ENCODE measurements around the gene SOD1. TPM values are rescaled to one million over a fixed set of nuclear protein-coding genes. Genes with fewer than 3 reads are reported as not detected.
A peak's percentile ranks its signal among the peaks of the same experiment; 100 is the strongest.
"Not testable (repeated sequence)": the region's sequence is repeated elsewhere in the genome, so short reads cannot be mapped to it uniquely, and the experiment has no call there.

Gene SOD1
- total RNA-seq, 2 experiments from 2014 or later = 190 to 265 TPM

GRCh38 chr21:31663584-31664249 is 4.2 kb downstream of the SOD1 start:
- peaks cover 55% of the 10 kb centered on the region for H3K36me3 Mint-ChIP-seq
- H3K27ac Mint-ChIP-seq = peak overlapping the region; percentile 15
- CTCF ChIA-PET = no interaction called here
- no peaks in the 10 kb centered on the region for H3K9me3 Mint-ChIP-seq (ENCODE audit: low read depth)
- ATAC-seq (no peak), DNase-seq (no peak)
- no peak overlapping the region for H3K4me3 Mint-ChIP-seq
- H3K27me3 Mint-ChIP-seq = no peaks in the 10 kb centered on the region
- peaks cover 83% of the 10 kb centered on the region for H3K4me1 Mint-ChIP-seq

- H3K4me1 Mint-ChIP-seq = peaks cover 86% of the 10 kb centered on the region
- no peaks in the 10 kb centered on the region for H3K9me3 Mint-ChIP-seq (ENCODE audit: low read depth)
- no peaks in the 10 kb centered on the region for H3K27me3 Mint-ChIP-seq
- peak overlapping the region; percentile 60 for H3K27ac Mint-ChIP-seq
- ATAC-seq = peak; percentile 53
- peak; percentile 65 for DNase-seq
- CTCF ChIA-PET = no interaction called here
- peak overlapping the region; percentile 21 for H3K4me3 Mint-ChIP-seq
- peaks cover 60% of the 10 kb centered on the region for H3K36me3 Mint-ChIP-seq
Measured at GRCh38 chr21:31665397-31665796, 5.9 kb downstream of the SOD1 start.

GRCh38 chr21:31665869-31666268 is 6.4 kb downstream of the SOD1 start:
- CTCF ChIA-PET; ATAC-seq; H3K27ac Mint-ChIP-seq; DNase-seq; H3K27me3 Mint-ChIP-seq; H3K4me3 Mint-ChIP-seq; H3K9me3 Mint-ChIP-seq (ENCODE audit: low read depth): not testable (repeated sequence)
- Mint-ChIP-seq H3K4me1 (peaks cover 83% of the 10 kb centered on the region), H3K36me3 (peaks cover 63% of the 10 kb centered on the region)

GRCh38 chr21:31666445-31667010 is 7.0 kb downstream of the SOD1 start:
- Mint-ChIP-seq H3K27me3 (no peaks in the 10 kb centered on the region), H3K36me3 (peaks cover 61% of the 10 kb centered on the region), H3K9me3 (ENCODE audit: low read depth) (no peaks in the 10 kb centered on the region), H3K4me1 (peaks cover 81% of the 10 kb centered on the region), H3K4me3 (no peak overlapping the region), H3K27ac (peak overlapping the region; percentile 37)
- DNase-seq = no peak
- CTCF ChIA-PET = interaction anchor here (0.6 kb wide), 1 partner anchor 19 kb away, joined by 3 read pairs; no protein-coding TSS in a partner anchor
- ATAC-seq = no peak

GRCh38 chr21:31667132-31667531 is 7.6 kb downstream of the SOD1 start:
- DNase-seq = no peak
- no peaks in the 10 kb centered on the region for H3K9me3 Mint-ChIP-seq (ENCODE audit: low read depth)
- ATAC-seq = no peak
- peak overlapping the region; percentile 37 for H3K27ac Mint-ChIP-seq
- no peak overlapping the region for H3K4me3 Mint-ChIP-seq
- H3K27me3 Mint-ChIP-seq = no peaks in the 10 kb centered on the region
- H3K4me1 Mint-ChIP-seq = peaks cover 81% of the 10 kb centered on the region
- H3K36me3 Mint-ChIP-seq = peaks cover 56% of the 10 kb centered on the region
- CTCF ChIA-PET = interaction anchor here (0.6 kb wide), 1 partner anchor 19 kb away, joined by 3 read pairs; no protein-coding TSS in a partner anchor

GRCh38 chr21:31667639-31668038 is 8.1 kb downstream of the SOD1 start:
- CTCF ChIA-PET = no interaction called here
- Mint-ChIP-seq H3K4me1 (peaks cover 76% of the 10 kb centered on the region), H3K27me3 (no peaks in the 10 kb centered on the region), H3K9me3 (ENCODE audit: low read depth) (no peaks in the 10 kb centered on the region), H3K27ac (peak overlapping the region; percentile 24), H3K4me3 (no peak overlapping the region), H3K36me3 (peaks cover 53% of the 10 kb centered on the region)
- ATAC-seq (no peak), DNase-seq (no peak)

- ATAC-seq = peak; percentile 14
- peak overlapping the region; percentile 46 for H3K27ac Mint-ChIP-seq
- peaks cover 65% of the 10 kb centered on the region for H3K4me1 Mint-ChIP-seq
Measured at GRCh38 chr21:31668651-31669491, 9.4 kb downstream of the SOD1 start.

GRCh38 chr21:31670070-31670469 is 10.6 kb downstream of the SOD1 start:
- CTCF ChIA-PET = no interaction called here
- peaks cover 45% of the 10 kb centered on the region for H3K36me3 Mint-ChIP-seq
- DNase-seq (no peak), ATAC-seq (no peak)
- H3K9me3 Mint-ChIP-seq (ENCODE audit: low read depth) = no peaks in the 10 kb centered on the region
- H3K4me3 Mint-ChIP-seq = no peak overlapping the region
- no peaks in the 10 kb centered on the region for H3K27me3 Mint-ChIP-seq
- no peak overlapping the region for H3K27ac Mint-ChIP-seq
- peaks cover 56% of the 10 kb centered on the region for H3K4me1 Mint-ChIP-seq

More at GRCh38 chr21:31668651-31669491, 9.4 kb downstream of the SOD1 start:
- CTCF ChIA-PET = no interaction called here
- H3K27me3 Mint-ChIP-seq = no peaks in the 10 kb centered on the region
- H3K36me3 Mint-ChIP-seq = peaks cover 50% of the 10 kb centered on the region
- no peaks in the 10 kb centered on the region for H3K9me3 Mint-ChIP-seq (ENCODE audit: low read depth)
- H3K4me3 Mint-ChIP-seq = no peak overlapping the region
- DNase-seq = no peak

GRCh38 chr21:31671146-31671716 is 11.7 kb downstream of the SOD1 start:
- DNase-seq (no peak), ATAC-seq (no peak)
- Mint-ChIP-seq H3K27me3 (no peaks in the 10 kb centered on the region), H3K36me3 (peaks cover 39% of the 10 kb centered on the region), H3K27ac (peak overlapping the region; percentile 44), H3K4me3 (no peak overlapping the region), H3K9me3 (ENCODE audit: low read depth) (no peaks in the 10 kb centered on the region), H3K4me1 (peaks cover 45% of the 10 kb centered on the region)
- CTCF ChIA-PET = no interaction called here

GRCh38 chr21:31671931-31672330 is 12.4 kb downstream of the SOD1 start:
- ATAC-seq (no peak), DNase-seq (no peak)
- CTCF ChIA-PET = no interaction called here
- H3K27me3 Mint-ChIP-seq = no peaks in the 10 kb centered on the region
- no peak overlapping the region for H3K4me3 Mint-ChIP-seq
- H3K36me3 Mint-ChIP-seq = peaks cover 32% of the 10 kb centered on the region
- H3K4me1 Mint-ChIP-seq = peaks cover 38% of the 10 kb centered on the region
- no peak overlapping the region for H3K27ac Mint-ChIP-seq
- H3K9me3 Mint-ChIP-seq (ENCODE audit: low read depth) = no peaks in the 10 kb centered on the region

- Mint-ChIP-seq H3K4me3 (no peak overlapping the region), H3K9me3 (ENCODE audit: low read depth) (no peaks in the 10 kb centered on the region), H3K4me1 (peaks cover 23% of the 10 kb centered on the region), H3K27me3 (no peaks in the 10 kb centered on the region), H3K27ac (no peak overlapping the region), H3K36me3 (peaks cover 19% of the 10 kb centered on the region)
- ATAC-seq = no peak
- CTCF ChIA-PET = no interaction called here
- no peak for DNase-seq
Measured at GRCh38 chr21:31673321-31673912, 13.9 kb downstream of the SOD1 start.

- H3K4me3 Mint-ChIP-seq = no peak overlapping the region
- peaks cover 13% of the 10 kb centered on the region for H3K4me1 Mint-ChIP-seq
- CTCF ChIA-PET = interaction anchor here (0.6 to 1.0 kb wide), 3 partner anchors 11 to 584 kb away, joined by 3 read pairs; no protein-coding TSS in a partner anchor
- no peak for DNase-seq
- no peaks in the 10 kb centered on the region for H3K27me3 Mint-ChIP-seq
- no peaks in the 10 kb centered on the region for H3K9me3 Mint-ChIP-seq (ENCODE audit: low read depth)
- H3K27ac Mint-ChIP-seq = no peak overlapping the region
- peaks cover 12% of the 10 kb centered on the region for H3K36me3 Mint-ChIP-seq
- no peak for ATAC-seq
Measured at GRCh38 chr21:31675318-31675717, 15.8 kb downstream of the SOD1 start.

GRCh38 chr21:31675960-31676359 is 16.5 kb downstream of the SOD1 start:
- no peak for DNase-seq
- peaks cover 11% of the 10 kb centered on the region for H3K4me1 Mint-ChIP-seq
- H3K27me3 Mint-ChIP-seq = no peaks in the 10 kb centered on the region
- CTCF ChIA-PET = interaction anchor here (0.6 kb wide), 1 partner anchor 584 kb away, joined by 3 read pairs; no protein-coding TSS in a partner anchor
- H3K27ac Mint-ChIP-seq = no peak overlapping the region
- no peak for ATAC-seq
- H3K36me3 Mint-ChIP-seq = peaks cover 12% of the 10 kb centered on the region
- no peaks in the 10 kb centered on the region for H3K9me3 Mint-ChIP-seq (ENCODE audit: low read depth)
- no peak overlapping the region for H3K4me3 Mint-ChIP-seq

Data from activated CD8-positive, alpha-beta memory T cell treated with anti-CD3 and anti-CD28 coated beads, Interleukin-2, amount 10 ng/mL, durations not matched to agents 7 days and 5 days (primary cell).